GM18861 (cell line): ENCODE results near the gene STEAP1B.

Experiments used
- ATAC-seq: cut with Tn5 transposase; IDR thresholded peaks from one replicate; pipeline ENCODE4 v1.9.1; 2021; ENCODE audit not compliant: unreplicated experiment

STEAP1B gene

DNA sequence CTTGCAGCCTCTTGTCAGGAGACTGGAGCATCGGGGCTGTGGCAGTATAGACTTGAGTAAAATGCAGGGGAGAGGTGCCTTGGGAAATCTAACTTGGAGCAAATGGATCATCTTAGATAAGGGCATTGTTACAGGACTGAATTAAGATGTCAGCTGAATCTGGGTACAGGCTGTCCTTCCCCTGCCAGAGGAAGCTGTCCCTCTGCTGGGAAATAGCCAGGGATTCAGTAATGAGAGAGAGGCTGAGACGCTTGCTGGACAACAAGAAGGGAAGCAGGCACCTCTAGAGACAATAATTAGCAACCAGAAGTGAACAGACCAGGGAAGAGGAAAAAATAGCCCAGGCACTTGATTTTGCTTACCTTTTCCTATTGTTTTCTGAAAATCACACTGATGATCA, 122.3 kb downstream of the STEAP1B start:
- ATAC-seq = no peak

DNA sequence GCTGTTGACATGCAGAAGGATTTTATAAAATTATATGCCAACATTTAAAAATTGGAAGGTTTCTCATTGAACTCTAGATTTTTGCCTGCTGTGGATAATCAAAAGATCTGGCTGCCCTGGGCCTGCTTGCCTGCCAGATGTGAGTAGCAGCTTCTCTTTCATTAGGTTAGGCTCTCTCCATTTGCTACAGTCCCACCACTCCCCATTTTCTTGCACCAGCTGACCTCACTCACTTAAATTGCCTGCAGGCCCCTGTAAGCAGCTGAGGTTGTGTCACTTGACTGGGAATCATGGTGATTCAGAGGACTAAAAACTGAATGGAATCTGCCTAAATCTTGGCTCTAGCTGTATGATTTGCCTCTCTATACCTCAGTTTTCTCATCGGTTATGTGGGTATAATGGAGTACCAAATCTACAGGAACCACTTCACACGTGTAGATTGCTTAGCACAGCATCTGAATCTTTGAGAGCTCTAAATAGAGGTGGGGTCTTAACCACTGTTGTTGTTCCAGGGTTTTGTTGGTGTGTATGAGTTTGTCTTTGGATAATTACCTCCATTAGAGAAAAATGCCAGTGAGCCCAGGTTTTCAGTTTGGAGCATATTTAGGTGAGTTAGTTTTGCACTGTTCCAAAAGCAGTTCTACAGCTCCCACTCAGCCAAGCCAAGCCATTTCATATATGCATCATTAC, 124.5 kb downstream of the STEAP1B start:
- ATAC-seq = no peak

DNA sequence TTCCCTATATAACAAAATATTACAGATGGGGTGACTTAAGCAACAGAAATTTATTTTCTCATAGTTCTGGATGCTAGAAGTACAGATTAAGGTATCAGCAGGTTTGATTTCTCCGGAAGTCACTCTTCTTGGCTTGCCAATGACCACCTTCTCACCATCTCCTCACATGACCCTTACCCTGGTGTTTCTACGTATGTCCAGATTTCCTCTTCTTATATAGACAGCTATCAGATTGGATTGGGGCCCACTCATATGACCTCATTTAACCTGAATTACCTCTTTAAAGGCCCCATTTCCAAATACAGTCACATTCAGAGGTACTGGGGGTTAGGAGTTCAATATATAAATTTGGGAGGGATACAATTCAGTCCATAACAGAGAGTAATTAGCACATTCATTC, 126.1 kb downstream of the STEAP1B start:
- no peak for ATAC-seq

DNA sequence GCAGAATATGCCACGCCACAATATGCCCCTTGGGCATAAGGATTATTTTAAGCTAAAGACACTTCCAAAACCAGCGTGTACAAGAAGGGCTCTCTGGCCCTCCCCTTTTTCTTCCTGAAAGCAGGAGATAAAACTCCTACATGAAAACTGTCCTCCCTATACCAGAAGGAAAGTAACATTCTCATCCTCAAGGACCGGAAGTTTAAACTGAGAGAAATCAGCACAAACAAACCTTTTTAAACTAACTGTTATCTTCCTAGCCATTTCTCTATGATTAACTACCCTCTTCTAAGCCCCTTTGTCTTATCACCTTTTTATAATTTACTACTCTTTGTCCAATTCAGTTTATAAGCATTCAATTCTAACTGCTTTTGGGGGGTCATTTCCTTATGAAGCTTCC, 126.6 kb downstream of the STEAP1B start:
- no peak for ATAC-seq

DNA sequence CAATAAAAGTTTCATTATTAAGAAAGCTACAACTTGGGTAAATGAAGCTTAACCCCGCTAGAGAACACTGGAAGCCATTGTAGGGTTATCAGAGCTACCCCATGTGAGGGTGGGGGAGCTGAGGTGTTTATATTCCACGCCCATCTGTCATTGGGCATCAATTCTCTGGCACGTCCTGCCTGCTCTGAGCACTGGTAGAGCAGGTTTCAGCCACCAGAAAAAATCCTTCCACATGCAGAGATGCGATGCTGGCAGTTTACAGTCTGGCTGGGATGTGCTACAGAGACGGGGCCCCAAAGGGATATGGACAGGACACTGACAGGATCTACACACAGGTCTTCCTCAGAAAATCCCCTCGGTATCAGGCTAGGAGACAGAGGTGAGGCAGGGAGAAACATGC, 127.1 kb downstream of the STEAP1B start:
- no peak for ATAC-seq

DNA sequence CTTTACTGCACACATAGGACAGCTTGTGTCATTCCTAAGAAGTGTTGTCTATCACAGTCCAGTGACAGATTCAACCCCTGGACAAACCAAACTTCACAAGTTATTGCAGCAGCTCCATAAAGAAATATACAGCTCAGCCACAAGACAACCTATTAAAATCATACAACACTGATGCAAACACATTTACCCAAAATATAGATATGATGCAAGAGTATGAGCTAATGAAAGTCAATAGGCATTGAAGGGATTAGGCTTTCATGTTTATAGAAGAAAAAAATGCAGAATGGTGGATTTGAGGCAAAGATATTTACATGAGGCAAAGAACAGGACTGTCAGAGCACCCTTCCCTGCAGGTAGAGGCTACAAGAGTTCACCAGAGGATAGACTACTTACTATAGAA, 128.1 kb downstream of the STEAP1B start:
- ATAC-seq = no peak
